Stimulated activated CD8-positive, alpha-beta memory T cell treated with anti-CD3 and anti-CD28 coated beads, Interleukin-4, amount 100 ng/mL, for 4 hours (primary cell): ENCODE results near the gene SEMA4D.

Source experiments
- DNase-seq, 2 donors: peaks; one replicate each; pipeline ENCODE4 v3.0.0-alpha.2; 2020; ENCODE audit warnings: low read depth in 2 of 2, low spot score in 1 of 2

The SEMA4D gene

GRCh38 chr9:89446261-89446960, 51.5 kb downstream of the SEMA4D start:
- DNase-seq = no peak

- DNase-seq = no peak
These were observed 52.1 kb downstream of the SEMA4D start for GRCh38 chr9:89445801-89446251.

GRCh38 chr9:89444925-89445765, 52.8 kb downstream of the SEMA4D start:
- DNase-seq = no peak

- no peak for DNase-seq
These were observed 53.6 kb downstream of the SEMA4D start for GRCh38 chr9:89444274-89444673.

- no peak for DNase-seq
These were observed 54.7 kb downstream of the SEMA4D start for GRCh38 chr9:89442981-89443814.

- no peak for DNase-seq
These were observed 55.4 kb downstream of the SEMA4D start for GRCh38 chr9:89442501-89442978.

GRCh38 chr9:89441986-89442385, 55.9 kb downstream of the SEMA4D start:
- no peak for DNase-seq

- DNase-seq = no peak
These were observed 56.3 kb downstream of the SEMA4D start for GRCh38 chr9:89441655-89441970.

- DNase-seq = no peak
These were observed 56.8 kb downstream of the SEMA4D start for GRCh38 chr9:89440951-89441654.

- no peak for DNase-seq
These were observed 57.4 kb downstream of the SEMA4D start for GRCh38 chr9:89440548-89440947.

GRCh38 chr9:89440046-89440445, 57.9 kb downstream of the SEMA4D start:
- no peak for DNase-seq

GRCh38 chr9:89439571-89439970, 58.3 kb downstream of the SEMA4D start:
- DNase-seq = no peak

GRCh38 chr9:89438194-89438593, 59.7 kb downstream of the SEMA4D start:
- DNase-seq = no peak

- no peak for DNase-seq
These were observed 60.1 kb downstream of the SEMA4D start for GRCh38 chr9:89437772-89438171.

GRCh38 chr9:89436963-89437625, 60.8 kb downstream of the SEMA4D start:
- DNase-seq = no peak

- DNase-seq = no peak
These were observed 61.6 kb downstream of the SEMA4D start for GRCh38 chr9:89436326-89436725.

- no peak for DNase-seq
These were observed 62.7 kb downstream of the SEMA4D start for GRCh38 chr9:89435071-89435823.

- no peak for DNase-seq
These were observed 63.3 kb downstream of the SEMA4D start for GRCh38 chr9:89434636-89435035.

- DNase-seq = no peak
These were observed 64.1 kb downstream of the SEMA4D start for GRCh38 chr9:89433826-89434225.
